HG02981 (cell line): ENCODE measurements around the gene GLIS1.

Experiments
- ATAC-seq: cut with Tn5 transposase; IDR thresholded peaks from one replicate; pipeline ENCODE4 v1.9.1; 2021; ENCODE audit warnings: mild to moderate bottlenecking, moderate library complexity; ENCODE audit not compliant: unreplicated experiment

Gene GLIS1

DNA sequence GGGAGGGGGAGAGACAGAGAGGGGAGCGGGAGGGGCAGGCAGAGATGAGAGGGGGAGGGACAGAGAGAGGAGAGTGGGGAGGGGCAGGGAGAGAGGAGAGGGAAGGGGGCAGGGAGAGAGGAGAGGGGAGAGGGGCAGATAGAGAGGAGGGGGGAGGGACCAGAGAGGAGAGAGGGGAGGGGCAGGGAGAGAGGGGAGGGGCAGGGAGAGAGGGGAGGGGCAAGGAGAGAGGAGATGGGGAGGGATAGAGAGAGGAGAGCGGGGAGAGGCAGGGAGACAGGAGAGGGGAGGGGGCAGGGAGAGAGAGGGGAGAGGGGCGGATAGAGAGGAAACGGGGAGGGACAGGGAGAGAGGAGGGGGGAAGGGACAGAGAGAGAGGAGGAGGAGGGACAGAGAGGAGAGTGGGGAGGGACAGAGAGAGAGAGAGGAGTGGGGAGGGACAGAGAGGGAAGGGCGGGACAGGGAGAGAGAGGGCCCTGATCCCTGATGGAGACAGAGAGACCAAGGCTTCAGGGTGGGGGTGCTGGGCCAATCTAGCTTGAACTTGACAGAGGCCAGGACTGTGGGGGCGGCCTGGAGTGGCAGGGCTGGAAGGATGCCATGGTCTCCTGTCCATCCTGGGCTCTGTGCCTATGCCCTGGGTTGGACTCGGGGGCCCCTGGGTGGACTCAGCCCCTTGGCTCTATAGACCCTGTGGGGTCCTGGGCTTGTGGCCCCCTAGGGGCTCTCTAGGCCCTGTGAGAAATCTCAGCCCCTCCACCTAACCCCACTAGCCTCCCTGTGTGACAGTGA is 236.1 kb downstream of the GLIS1 start:
- ATAC-seq, result no peak

DNA sequence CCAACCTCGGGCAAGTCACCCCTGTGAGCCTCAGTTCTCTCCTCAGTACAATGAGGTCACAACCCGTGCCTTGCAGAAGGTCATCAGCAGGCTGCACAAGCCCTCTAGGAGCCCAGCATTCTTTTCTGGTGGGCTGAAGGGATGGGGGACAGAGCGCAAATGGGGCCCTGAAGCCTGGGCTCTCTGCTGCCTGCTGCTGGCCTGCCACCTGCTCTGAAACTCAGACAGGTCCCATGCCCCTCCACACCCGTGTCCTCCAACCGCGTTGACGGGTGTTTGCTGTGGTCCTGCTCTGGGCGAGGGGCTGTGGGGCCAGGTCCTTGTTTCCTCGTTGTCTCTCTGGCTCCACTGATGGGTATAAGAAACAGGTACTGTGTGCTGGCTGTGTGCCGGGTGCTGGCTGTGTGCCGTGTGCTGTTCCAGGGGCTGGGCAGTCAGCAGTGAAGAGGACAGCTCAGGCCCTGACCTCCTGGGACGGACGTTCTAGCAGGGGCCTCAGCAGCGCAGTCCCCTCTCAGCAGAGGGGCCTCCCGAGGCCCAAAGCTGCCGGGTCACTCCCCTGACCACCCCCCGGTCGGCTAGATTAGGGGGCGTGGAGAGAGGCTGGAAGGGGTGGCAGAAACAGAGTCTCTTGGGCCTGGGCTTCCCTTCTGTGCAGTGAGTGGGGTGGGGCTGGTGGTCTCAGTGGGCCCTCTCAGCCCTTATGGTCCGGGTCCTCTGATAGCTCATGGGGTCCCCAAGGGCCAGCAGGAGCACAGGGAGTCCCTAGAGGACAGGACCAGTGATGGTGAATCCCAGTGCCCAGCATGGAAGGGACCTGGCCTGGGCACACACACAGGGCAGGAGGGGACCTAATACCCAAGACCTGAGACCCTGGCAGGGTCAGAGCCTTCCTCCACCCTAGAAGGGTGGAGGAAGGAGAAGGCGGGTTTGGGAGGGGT is 237.6 kb downstream of the GLIS1 start:
- ATAC-seq, result no peak

DNA sequence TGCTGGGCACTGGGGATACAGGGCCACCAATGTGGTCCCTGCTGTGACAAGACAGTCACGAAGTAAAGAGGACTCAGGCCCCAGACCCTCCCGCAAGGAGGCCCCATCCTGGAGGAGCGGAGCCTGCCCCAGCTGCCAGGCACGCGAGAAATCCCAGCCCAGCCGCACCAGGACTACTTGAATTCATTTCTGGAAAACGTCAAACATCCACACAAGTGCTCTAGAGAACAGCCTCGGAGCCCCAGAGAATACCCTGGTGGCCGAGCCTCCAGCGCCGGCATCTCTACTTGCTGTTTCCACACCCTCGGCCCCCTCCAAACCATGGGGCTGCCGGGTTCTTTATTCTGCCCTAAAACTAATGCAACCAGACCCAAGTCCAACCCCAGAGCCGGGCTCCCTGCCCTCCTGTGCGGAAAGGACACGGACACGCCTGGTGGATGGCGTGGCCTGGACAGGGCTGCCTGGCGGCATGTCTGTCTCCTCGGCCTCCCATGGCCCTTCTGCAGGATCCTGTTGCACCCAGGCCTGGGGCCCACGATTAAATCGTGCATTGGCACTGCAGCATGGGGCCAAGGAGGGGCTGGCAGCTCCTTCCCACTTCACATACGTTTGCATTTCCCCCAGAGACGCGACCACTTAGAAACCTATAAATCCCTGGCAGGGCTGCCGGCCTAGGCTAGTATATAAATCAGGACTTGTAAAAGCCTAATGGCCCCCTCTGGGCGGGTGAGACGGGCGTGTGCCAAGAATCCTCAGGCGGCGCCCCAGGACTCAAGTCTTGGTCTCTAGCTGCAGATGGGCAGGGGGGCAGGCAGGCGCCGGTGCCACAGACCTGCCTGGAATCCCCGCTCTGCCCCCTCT is 238.5 kb downstream of the GLIS1 start:
- no peak for ATAC-seq

DNA sequence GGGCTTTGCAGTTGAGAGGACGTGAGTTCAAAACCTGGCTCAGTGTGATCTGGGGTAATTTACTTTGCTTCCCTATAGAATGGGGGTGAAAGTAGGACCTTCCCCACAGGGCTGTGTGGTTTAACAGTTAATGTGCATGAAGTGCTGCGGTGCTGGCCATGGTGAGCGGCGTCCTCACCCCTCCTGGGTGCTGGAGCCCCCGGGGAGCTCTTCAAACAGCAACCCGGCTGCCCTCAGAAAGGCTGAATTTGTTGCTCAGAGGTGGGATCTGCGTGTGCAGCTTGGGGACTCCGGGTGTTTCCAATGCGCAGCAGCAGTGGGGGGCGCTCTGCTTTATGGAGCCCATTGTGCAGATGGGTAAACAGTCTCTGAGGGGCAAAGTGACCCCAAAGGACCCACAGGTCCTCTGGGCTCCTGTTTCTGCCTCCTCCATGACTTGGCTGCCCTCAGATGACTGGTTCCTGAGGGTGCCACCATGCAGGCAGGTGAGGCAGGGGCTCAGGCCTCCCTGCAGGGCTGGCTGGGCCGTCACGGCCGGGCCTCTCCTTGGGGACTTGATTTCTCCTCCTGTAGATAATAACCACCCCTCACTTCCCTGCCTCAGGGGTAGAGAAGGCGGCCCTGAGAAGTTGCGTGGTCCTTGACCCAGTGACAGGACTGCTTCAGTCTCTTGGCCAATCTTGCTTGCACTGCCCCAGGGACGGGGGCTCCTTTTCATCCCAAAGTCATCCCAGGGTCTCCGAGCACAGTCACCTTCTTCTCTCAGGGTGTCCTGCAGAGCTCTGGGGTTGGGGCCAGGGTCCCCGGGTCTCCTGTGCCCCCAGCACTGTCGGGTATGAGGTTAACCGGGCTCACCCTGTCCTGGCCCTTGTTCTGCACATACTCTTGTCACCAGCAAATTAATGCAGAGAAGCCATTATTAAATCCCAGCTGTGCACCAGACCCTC is 239.4 kb downstream of the GLIS1 start:
- no peak for ATAC-seq

DNA sequence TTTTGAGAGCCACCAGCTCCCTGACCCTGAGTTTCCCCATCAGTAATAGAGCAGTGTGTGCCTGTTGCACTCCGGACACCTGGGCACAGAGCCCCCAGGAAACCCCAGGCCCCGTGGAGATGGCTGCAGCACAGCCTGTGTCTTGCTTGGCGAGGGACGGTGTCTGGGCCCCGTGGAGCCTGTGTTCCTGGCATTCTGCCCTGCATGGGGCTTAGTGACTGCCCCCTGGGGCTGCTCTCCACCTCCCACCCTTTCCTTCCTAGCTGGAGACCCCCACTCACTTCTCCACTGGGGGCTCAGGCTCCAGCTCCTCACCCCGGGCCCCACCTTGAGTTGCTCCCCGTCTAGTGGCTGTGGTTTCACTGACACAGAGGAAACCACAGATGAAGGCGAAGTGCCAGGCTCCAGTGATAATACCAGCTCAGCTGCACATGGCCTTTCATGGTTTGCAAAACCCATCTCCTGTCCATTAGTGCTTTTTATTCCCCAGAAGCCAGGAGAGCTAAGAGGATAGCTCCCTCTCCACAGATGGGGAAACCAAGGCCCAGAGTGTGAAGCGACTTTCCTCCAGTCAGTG is 240.3 kb downstream of the GLIS1 start:
- no peak for ATAC-seq

DNA sequence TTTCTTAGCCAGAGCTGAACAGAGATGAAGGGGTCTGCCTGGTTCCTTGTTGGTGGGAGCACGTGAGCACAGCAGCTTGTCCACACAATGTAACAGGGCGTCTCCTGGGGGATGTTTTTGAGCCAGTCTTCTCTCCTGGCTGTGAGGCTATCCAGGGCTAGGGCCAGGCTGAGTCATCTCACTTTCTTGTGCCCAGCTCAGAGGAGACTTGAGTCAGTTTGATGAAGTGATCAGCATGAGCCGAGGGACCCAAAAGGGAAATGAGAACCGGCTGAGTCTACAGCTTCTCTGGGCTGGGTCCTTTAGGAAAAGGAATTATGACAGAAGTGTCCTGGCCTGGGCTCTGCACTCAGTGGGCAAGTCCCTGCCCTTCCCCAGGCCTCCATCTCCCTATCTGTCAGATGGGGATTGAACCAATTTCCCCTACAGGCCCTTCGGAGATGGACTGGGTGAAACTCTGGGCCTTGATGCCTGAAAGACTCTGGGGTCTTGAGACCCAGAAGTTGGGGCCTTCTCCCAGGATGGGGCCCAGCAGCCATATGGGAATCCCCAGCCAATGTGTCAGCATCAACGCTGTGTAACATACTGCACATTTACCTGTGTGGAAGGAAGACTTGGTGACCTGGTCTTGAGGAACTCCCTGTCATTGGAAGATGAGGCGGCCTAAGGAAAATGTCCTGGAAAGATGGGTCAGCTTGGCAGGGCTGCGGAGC is 243.2 kb downstream of the GLIS1 start:
- ATAC-seq, result no peak

DNA sequence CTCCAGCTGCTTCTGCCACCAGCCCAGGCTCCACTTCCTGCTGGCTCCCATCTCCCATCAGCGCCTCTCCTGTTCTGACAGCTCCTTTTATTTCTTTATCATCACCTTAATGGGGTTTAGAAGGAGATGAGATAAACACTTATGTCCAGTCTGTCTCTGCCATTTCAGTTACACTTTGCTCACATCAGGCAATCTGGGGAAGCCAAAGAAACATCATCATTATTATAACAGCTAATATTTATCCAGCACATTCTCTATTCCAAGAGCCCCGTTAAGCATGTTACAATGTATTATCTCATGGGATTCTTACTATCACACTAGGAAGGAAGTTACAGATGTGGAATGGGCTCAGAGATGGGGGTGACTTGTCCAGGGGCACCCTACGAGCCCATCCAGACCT is 248.6 kb downstream of the GLIS1 start:
- ATAC-seq, result no peak

DNA sequence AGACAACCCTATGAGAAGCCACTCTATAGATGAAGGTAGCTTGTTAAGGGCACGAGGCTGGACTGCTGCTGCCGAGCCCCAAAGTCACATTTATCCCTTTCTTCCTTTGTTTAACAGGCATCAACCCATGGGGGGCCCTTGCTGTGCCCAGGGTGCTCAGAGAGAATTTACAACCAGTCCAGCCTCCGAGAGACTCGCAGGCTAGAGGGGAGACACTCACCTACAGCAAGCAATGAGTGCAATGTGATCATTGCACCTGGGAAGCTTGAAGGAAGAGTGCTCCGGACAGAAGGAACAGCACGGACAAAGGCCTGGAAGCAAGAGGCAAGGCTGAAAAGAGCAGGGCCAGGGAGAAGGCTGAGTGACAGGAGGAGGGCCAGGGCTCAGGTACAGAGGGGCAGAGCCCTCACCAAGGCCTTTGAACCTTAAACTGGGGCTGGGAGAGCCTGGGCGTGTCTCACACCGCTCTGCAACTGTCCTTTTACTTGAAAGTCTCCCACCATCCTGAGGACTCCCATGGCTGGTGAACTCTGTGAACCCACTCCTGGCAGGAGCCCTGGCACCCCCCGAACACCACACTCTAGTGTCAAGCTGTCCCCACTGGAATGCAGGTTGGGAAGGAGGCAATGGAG is 252.5 kb downstream of the GLIS1 start:
- ATAC-seq, result no peak

DNA sequence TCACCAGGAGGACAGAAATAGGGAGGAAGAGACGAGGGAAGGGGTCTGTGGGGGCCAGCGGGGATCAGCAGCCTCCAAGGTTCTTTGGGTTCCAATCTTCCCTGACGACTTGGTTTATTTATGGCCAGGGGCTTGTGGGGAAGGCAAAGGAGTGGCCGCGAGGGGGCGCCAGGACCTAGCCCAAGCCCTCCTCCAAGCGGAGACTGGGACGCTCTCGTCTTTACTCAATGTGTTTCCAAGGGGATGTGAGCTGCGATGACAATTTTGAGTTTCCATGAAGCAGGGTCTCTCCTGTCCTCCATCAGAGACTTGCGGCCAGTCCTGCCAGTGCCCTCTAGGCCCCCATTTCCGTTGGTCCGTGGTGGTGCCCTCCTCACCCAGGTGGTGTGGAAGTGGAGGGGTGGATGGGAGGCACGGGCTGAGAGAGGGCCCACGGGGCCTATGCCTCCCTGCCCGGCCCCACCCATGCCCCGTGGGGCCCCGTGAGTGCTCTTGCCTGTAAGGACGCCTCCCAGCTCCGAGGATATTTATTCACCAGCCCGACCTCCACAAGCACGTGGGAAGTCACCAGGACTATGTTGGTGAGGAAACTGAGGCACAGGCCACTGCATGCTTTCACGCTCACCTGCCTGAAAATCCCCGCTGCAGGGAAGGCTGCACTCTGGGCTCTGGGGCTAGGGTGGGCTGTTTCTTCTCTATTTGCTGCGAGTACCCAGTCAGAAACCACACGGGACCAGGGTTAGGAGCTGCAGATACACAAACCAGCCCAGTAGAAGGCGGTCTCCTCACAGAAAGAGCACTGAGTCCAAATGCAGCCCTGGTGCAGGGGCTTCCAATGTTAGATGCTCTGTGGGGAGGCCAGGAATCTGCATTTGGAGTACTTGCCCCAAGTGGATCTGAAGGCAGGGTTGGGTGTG is 253.2 kb downstream of the GLIS1 start:
- ATAC-seq, result no peak

DNA sequence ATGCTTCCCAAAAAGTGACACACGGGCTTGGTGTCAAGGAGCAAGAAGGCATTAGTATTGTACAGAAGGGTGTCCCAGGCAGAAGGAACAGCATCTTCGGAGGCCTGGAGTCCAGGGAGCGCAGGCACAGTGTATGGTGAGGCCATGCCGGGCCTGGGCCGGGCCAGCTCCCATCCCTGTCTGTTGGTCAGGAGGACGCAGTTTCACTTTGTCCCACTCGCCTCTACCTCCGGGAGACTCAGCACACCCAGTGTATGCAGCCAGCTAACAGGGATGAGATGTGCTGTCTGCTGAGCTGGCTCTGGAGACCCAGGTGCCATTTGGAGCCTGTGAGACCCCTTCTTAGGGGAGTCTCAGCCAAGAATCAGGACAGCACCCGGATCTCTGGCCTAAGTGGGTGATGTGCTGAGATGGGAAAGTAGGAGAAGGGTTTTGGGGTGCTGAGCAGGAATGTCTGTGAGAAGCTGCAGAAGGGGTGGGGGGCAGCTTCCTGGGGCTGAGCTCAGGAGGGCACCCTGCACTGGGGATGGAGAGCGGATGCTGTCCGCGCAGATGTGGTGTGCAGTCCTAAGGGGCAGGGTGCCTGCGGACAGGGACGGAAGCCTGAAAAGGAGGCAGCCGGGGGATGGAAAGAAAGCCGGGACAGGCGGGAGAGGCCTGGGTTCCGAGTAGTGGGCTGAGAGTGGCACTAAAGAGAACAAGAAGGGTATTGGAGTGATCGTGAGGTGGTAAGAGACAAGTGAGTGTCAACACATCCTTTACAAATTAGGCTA is 254.1 kb downstream of the GLIS1 start:
- ATAC-seq, result no peak

DNA sequence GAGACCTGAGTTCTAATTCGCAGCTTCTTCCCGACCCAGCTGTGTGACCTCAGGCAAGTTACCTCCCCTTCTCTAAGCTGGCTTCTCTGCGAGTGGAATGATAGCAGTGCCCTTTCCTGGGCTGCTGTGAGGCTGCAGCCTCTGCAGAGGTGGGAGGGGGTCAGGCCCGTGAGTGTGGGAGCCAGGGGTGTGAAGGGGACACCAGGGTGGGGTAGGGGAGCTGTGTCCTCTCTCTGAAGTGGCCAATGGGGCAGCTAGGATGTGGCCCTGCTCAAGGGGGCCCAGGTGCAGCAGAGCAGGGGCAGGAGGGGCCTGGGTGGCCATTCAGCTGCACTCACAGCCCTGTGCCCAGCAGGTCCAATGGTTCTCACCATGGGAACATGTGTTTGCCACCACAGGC is 255.3 kb downstream of the GLIS1 start:
- no peak for ATAC-seq

DNA sequence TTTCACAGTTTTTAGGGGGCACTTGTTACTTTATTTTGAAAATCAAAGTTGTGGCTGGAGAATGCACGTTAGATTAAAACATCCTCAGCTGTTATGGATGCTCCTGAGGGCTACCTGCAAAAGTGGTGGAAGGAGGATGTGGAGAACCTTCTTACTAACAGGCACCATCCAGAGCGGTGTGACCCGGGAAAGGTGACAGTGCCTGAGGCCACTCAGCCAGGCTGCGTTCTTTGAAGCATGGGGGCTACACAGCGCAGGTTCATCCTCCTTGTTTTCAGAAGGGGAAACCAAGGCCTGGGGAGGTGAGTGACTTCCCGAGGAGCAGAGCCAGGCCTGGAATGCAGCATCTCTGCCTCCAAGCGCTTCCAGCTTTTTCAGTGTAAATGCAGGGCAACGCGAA is 255.8 kb downstream of the GLIS1 start:
- no peak for ATAC-seq

DNA sequence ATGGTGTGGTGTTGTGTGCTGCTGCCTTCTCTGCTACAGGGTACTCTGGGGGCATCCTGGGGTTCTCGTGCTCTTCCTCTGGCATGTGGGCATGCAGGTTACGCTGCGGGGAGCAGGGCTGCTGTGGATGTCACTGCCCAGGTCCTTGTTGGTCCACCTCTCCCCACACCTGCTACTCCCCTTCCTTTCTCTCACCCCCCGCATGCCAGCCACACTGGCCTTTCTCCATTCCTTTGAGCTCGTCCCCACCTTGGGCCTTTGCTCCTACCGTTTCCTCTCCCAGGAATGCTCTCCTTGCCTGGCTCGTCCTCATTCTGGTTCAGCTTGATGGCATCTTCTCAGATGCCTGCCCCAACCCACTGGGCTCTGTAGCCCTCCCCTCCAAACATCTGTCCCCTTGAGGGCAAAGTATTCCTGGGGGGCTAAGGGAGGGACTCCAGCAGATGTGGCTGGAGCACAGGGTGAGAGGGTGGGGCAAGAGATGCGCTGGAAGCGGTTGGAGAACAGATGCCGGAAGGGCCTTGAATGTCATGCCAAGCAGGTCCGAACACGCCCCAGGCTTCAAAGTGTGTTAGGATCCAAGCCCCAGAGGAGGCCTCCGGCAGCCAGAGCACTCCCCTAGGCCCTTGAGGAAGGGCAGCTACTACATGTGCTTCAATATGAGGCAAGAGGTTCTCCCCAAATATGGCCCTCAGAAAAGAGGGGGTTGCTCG is 256.4 kb downstream of the GLIS1 start:
- no peak for ATAC-seq

DNA sequence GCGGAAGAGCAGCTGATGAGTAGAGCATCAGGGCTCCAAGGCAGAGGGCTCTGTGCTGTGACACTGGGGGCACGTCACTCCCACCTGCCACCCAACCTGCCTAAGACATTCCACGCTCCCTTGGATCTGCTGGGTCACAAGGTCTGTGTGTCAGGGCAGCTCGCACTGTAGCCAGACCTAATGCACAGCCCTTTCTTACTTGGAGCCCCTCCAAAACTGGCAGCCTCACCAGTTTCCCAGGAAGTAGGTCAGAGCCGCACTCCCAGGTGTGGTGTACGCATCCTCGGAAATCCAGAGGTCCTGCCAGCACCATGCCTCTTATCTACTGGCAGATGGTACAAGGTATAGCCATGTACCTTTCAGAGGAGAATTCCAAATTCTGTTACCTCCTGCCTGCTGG is 257.5 kb downstream of the GLIS1 start:
- ATAC-seq, result no peak

DNA sequence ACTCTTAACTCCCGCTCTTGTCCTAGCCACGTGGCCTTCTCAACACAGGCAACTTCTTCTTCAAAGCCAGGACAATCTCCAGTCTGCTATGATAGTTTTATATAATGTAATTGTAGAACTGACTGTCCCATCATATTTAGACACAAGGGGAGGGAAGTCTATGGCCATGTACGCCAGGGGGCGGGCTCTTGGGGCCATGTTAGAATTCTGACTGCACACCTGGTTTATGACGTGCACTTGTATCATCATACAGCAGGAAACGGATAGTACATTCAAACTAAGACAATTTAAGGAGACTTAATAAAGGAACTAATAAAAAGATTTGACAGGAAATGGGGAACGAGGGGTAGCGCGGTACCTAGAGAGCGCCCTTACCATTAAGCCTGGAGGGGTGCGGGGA is 258.3 kb downstream of the GLIS1 start:
- no peak for ATAC-seq

DNA sequence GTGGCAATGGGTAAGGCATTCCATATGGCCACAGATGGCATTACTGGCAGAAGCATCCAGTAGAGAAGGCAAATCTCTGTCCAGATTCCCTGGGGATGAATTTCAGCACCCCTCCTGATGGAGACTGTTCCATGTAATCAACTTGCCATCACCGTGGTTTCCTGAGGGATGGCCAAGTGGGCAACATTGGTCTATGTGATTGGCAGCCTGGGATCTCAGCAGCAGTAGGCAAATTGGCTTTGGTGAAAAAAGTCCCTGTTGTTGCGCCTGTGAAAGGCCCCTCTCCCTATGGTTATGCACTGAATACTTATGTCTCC is 260.5 kb downstream of the GLIS1 start:
- ATAC-seq, result no peak
